MV-4-11 (cell line): ENCODE data around the gene SIX1.
A peak's percentile ranks its signal among the peaks of the same experiment; 100 is the strongest.

Experiments used
- DNase-seq: peaks from one replicate; lab custom pipeline; 2025; lab: John Stamatoyannopoulos, UW

The SIX1 gene

DNA sequence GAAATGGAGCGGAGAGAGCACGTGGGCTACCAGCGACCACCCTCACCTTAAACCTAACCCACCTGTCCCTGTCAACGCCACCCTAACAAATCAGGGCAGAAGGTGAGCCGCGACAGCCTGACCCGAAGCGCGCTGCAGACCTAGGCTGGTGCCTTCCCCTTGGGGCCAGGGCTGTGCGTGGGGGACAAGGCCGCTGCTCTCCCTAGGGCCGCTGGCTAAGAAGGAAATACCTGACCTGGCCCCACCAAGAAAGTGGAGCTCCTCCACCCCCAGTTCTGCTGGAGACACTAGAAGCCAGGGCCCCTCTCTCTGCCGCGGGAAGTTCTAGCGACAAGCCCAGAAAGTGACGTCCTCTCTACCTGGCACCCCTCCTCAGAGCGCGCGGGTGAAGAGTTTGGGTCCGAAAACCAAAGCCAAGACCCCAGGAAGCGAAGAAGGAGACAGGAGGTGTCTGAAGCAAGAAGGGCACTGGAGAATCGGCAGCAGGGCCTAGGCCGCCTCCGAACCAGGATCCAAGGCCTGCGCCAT, 7.5 kb downstream of the SIX1 start:
- DNase-seq, result no peak

DNA sequence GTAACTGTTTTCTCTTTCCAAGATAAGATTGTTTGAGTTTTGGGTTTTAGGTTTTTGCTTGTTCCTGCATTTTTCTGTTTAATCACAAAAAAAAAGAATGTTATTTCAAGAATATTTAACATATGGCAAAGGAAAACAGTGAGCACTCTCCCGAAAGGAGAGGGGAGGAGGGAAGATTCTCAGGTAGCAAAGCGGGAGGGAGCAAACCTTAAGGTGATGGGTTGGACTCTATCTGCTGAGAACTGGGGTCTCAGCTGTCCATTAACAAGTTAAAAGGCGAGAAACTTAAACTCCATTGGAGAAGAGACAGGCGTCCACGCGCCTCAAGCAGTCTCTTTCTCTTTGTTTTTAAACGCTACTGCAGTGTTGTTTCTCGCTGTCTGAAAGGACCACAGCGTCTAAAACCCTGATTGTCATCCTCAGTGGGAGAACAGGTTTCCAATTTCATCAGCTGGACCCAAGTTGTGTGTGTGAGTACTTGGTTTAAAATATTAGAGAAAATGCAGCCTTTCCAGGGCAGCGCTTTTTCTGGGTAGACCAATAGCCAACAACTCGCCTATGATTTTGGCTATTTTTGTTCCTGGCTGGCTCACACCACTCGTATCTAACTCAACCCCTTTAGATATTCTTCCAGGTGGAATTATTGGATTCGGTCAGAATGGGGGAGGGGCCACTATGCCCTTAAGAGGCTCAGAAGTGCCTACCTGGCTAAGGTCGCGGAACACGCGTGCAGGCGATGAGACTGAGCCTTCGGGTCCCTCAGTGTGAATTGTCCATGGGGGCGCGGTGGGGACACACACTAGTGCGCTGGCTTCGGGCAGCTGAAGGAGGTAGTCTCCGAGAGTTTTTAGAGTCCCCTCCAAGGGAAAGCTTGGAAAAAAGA, 8.2 kb downstream of the SIX1 start:
- no peak for DNase-seq

DNA sequence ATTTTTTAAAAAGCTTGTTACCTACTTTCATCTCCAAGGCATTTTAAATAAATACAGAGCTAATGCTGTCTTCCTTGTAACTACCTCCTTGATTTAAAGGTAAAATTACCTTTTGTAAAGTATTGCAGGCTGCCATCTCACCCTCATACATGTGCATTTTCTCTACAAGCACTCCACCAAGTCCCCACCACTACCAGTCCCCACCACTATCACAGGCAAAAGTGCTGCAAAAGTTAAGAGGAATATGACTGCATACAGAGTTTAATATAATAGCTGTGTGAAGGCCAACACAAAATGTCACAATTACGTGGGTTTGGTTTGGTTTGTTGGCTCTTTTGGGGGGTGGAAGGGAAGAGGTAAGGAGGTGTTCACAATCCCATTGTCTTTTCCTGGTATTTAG, 9.6 kb downstream of the SIX1 start:
- no peak for DNase-seq

GRCh38 chr14:60637479-60638315, 11.6 kb downstream of the SIX1 start:
- peak; percentile 37 for DNase-seq

- no peak for DNase-seq
These were observed 12.3 kb downstream of the SIX1 start for GRCh38 chr14:60636879-60637478.

DNA sequence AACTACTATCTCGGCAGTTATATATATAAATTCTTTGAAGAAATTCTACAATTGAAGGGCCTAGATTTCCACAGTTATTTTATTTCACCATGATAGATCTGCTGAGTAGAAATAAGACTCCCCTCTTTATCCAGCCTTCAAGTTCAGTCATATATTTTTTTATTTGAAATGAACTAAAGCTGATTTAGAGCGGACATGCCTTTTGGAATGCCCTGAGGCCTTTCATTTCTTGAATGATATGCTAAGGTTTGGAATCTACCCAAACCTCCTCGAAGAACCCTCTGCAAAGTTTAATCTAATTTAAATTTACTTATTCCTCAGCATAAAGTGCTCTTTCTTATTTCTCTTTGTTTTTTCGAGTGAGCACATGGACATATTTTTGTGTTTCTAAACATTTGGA, 15.1 kb downstream of the SIX1 start:
- no peak for DNase-seq

- DNase-seq, result no peak
These were observed 16.5 kb downstream of the SIX1 start for GRCh38 chr14:60632777-60633176.

DNA sequence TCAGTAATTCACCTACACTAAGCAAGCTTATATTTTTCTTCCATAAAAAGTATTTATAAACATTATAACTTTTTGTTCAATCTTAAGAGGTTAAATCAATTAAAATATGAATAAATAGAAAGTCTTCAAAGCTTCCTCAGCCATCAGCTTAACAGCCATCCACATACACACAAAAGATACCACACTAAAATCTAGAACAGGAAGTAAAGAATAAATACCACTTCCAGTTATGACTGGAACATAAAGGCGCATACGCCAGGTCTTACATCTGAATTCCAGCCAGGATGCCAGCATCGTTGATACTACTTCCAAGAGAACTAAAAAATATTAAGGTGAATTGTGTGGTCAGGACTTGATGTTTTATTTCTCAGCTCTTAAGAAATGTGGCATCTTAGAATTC, 17.0 kb downstream of the SIX1 start:
- peak; percentile 41 for DNase-seq

DNA sequence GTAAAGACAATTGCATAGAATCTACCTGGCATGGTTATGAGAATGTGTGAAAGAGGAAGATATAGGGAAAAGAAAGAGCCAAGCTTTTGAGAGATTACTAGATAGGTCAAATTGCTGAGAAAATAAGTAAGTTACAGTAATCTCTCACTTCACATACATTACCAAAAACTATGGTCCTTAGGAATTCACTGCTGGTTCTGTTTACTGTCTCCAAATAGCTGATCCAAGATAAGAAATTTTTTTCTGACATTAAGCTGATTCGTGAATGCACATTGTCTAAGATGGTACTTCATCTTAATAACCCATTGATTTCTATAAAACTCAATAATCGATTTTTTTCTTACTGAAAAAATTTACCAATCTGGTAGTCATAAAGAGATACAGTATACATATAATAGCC, 17.4 kb downstream of the SIX1 start:
- DNase-seq, result no peak

GRCh38 chr14:60630129-60630528, 19.1 kb downstream of the SIX1 start:
- no peak for DNase-seq

- no peak for DNase-seq
These were observed 20.4 kb downstream of the SIX1 start for GRCh38 chr14:60628892-60629291.

GRCh38 chr14:60622917-60623257, 26.4 kb downstream of the SIX1 start:
- peak; percentile 65 for DNase-seq

GRCh38 chr14:60622210-60622916, 26.9 kb downstream of the SIX1 start:
- DNase-seq, result no peak

DNA sequence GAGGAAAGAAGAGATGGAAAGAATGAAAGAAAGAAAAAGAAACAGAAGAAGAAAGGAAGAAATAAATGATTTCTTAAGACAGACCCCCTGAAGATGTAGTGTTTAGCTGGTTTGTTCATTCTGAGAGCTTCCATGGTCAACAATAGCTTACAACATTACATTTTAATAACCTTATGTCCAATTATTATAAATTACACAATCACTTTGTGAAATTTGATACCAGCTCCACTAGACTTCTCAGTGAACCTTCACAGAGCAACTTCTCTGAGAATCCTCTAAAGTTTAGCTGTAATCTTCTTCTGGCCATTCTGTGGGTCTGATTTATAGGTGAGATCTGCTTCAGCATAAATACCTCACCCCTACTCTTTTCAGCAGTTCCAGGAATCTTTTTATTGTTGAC, 27.9 kb downstream of the SIX1 start:
- no peak for DNase-seq

GRCh38 chr14:60618241-60618640, 31.0 kb downstream of the SIX1 start:
- DNase-seq, result no peak

DNA sequence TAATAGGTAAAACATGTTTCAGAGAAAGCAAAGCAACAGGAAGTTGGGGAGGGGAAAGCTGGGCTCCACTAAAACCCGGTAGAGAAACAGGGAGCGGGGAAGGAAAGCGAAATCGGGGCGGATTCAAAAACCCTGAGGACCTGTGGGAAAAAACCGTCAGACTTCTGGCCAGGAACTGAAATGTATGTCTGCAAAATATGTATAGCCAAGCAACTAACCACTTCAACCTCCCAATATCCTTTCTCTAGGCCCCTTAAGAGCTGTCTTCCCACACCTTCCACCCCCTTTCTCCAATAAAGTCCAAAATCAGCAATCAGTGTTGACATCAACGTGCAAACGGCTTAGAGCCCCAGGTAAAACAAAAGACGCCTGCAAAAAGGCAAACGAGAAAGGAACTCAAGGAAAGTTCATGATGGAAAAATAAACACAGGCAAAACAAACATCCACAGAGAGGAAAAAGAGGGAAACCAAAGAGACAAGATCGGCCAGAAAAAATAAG, 32.8 kb downstream of the SIX1 start:
- no peak for DNase-seq

DNA sequence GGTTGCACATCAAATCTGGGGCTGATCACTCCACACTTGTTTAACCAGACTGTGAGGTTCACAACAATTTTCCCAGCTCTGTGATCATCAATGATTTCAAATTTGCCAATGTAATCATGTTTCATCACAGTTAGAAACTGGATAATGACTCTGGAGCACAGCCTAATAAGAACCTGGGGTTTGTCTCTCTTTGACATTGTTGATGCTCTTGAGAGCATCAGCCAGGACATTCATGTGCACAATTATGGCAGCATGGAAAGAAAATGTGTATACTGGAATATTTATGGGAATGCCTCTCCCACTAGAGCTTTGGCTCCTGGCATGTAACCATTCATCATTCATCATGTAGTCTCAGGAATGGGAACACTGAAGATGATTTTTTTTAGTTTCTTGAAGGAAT, 47.0 kb downstream of the SIX1 start:
- no peak for DNase-seq

GRCh38 chr14:60599727-60600126, 49.5 kb downstream of the SIX1 start:
- no peak for DNase-seq

DNA sequence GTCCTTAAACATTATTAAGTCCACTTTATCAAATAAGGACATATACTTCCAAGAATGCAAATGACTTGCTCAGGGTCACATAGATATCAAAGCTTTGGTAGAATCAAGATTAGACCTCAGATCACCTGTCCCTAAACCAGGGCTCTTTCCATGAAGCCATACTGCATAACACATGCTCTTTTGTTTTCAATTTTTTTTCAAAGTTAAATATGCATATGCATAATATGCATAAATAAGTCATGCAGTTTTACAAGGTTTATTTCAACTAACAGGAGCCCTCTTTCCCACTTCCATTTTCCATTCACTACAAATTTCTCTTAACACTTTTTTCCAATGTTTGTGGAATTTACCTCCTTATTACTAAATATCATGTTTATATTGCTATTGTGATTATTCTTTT, 53.1 kb downstream of the SIX1 start:
- no peak for DNase-seq

GRCh38 chr14:60594062-60594461, 55.2 kb downstream of the SIX1 start:
- DNase-seq, result no peak
